ENCODE results near the gene BAG5.
"Not testable (repeated sequence)": the region's sequence is repeated elsewhere in the genome, so short reads cannot be mapped to it uniquely, and the experiment has no call there.

The BAG5 gene, protein sequence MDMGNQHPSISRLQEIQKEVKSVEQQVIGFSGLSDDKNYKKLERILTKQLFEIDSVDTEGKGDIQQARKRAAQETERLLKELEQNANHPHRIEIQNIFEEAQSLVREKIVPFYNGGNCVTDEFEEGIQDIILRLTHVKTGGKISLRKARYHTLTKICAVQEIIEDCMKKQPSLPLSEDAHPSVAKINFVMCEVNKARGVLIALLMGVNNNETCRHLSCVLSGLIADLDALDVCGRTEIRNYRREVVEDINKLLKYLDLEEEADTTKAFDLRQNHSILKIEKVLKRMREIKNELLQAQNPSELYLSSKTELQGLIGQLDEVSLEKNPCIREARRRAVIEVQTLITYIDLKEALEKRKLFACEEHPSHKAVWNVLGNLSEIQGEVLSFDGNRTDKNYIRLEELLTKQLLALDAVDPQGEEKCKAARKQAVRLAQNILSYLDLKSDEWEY

DNA sequence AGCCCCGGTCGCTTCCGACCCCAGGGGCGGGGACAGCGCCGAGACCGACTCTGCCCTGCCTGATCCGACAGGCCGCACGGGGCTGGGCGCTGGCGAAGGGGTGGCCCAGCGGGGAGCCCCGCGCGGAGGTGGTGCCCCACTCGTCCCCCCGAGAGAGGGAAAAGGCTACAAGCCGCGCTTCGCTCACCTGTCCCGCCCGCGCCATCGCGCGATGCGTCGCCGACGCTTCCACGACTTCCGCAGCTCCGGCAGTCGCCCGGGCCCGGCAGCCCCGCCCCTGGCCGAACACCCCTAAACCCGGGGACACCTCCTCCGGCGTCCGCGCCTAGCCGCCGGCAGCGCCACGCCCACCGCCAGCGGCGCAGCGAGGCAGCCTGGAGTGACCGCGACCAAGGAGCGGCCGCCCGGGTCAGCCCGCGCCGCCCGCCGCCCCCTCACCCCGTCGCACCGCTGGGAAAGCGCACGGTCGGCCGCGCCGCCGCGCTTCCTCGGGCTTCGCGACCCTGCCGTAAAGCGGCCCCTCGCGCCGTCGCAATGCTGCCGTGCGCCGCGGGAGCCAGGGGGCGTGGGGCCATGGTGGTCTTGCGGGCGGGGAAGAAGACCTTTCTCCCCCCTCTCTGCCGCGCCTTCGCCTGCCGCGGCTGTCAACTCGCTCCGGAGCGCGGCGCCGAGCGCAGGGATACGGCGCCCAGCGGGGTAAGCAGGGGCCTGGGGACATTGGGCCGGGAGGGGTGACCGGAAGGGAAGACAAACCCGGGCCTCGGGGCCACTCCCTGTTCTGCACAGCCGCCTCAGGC lies at the start of gene BAG5, which contains the start of gene COA8:
Gene BAG5, minus strand, starts transcription at position 229 of the 797 bp plus-strand sequence. CDS start 1,493 bp downstream, outside the sequence.
Gene COA8, plus strand, starts transcription at position 532 of the 797 bp plus-strand sequence. Its CDS starts 42 bp downstream, at position 574.
- DNase-seq: peak; percentile 72 to 82

DNA sequence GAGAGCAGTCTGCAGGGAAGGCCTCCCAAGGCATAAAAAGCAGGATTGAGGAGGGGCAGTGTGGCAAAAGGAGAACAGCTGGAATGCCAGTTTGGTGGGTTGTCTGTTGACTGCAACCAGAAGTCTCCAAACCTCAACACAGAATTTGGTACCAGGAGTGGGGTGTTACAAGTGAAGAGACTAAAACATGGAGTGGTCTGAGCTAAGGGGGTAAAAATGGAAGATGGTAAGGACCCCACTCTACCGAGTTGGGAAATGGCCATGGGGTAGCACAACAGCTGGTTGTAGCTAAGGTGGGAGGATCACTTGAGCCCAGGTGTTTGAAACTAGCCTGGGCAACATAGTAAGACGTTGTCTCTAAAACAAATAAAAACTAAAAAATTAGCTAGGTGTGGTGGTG lies 48.8 kb upstream of the BAG5 start:
- DNase-seq: no peak

DNA sequence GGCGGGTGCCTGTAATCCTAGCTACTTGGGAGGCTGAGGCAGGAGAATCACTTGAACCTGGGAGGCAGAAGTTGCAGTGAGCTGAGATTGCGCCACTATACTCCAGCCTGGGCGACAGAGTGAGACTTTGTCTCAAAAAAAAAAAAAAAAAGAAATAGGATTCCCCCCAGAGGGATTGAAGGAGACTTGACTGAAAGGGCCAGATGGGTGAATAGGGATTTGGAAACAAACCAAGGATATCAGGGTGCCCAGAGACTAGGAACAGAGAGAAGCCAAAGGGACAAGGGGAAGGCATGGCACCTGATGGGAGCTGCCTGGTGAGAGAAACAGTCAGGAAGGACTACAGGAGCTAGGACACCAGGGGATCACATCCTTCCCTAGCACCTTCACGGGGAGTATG lies 46.6 kb upstream of the BAG5 start:
- not testable (repeated sequence) for DNase-seq

- no peak for DNase-seq
Measured at GRCh38 chr14:103607822-103608221, 45.4 kb upstream of the BAG5 start.

- no peak for DNase-seq
Measured at GRCh38 chr14:103606963-103607668, 44.7 kb upstream of the BAG5 start.

- DNase-seq: no peak
Measured at GRCh38 chr14:103604620-103605019, 42.2 kb upstream of the BAG5 start.

GRCh38 chr14:103600503-103600902 lies 38.0 kb upstream of the BAG5 start:
- DNase-seq: no peak

- DNase-seq: no peak
Measured at GRCh38 chr14:103597623-103598377, 35.3 kb upstream of the BAG5 start.

DNA sequence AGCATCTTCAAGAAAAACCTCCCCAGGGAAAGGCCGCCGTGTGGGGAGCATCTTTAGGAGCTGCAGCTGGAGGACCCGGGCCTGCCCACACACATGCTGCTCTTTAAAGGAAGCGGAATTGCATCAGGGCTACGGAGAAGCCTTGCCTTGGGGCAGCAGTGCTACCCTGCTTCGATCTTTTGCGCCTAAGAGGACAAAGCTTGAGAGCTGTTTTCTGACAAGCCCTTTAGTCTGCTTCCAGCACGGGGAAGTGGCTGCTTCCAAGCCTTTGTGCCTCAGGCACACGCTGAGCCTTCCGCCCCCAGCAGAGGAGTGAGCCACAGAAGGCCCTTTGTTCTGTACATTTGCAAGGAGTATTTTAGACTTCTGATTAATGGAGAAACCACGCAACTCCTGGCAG lies 31.8 kb upstream of the BAG5 start:
- DNase-seq: no peak

- DNase-seq: no peak
Measured at GRCh38 chr14:103593577-103593976, 31.1 kb upstream of the BAG5 start.

- DNase-seq: no peak
Measured at GRCh38 chr14:103584326-103584915, 22.0 kb upstream of the BAG5 start.

DNA sequence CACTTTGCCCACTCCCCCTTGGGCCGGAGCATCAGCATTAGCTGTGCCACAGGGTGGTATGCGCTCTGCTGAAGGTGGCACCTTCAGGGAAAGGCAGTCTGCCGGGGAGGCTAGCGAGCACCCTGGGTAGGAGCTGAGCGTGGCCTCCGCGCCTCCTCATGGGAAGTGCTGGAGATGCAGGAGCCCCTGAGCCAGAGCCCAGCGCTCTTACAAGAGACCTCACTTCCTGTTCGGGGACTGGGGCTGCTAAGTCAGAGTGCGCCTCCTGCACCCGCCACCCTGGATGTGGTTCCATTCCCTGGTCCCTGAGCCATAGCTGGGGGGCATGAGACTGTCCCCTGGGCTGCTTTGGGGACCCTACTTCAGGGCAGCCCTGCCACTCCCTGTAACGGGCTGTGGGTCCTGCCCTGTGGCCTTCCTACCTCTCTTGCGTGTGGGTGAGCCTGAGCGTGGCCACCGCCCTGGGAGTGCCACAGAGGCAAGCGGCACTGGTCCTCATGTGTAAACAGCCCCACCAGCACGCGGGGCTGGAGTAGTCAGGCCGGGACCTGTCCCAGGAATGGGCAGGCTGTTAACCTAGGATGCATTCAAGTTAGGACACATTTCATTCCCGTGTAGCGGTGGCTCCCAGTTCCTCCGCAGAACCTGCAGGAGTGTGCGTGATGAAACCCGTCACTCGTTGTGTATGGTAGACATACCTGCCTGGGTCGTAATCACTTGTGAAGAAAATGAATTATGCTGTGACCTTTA lies 19.7 kb upstream of the BAG5 start:
- no peak for DNase-seq

GRCh38 chr14:103581206-103581605 lies 18.7 kb upstream of the BAG5 start:
- no peak for DNase-seq

GRCh38 chr14:103578401-103579075 lies 16.1 kb upstream of the BAG5 start:
- DNase-seq: no peak

DNA sequence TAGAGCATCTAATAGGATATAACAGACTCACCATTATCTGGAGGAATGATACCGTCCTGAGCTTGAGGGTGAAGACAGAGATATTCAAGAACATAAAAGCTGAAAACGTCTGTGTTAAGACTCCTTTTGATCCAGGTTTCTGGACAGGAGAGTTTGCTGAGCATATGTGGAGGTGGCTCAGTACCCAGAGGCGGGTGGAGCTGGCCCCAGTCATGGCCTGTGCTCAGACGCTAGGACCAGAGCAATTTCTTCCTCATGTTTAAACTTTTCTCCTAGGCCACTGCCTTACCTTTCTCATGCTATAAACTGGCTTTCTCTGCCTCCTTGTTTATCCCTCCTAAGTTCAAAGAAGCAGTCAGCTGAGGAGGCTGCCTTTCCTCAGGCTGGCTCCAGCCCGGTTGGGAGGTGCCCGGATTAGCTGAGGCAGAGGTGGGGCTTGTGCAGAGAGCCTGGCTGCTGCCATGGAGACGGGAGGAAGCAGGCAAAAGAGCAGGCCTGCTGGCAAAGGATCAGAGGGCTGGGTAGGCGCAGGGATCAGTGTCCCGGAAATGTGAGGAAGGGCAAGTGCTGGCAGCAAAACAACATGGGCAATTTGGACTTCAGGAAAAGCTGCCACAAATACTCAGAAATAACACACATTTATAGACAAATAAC lies 14.0 kb upstream of the BAG5 start:
- peak; percentile 11 to 79 for DNase-seq

GRCh38 chr14:103574707-103575285 lies 12.3 kb upstream of the BAG5 start:
- DNase-seq: no peak

DNA sequence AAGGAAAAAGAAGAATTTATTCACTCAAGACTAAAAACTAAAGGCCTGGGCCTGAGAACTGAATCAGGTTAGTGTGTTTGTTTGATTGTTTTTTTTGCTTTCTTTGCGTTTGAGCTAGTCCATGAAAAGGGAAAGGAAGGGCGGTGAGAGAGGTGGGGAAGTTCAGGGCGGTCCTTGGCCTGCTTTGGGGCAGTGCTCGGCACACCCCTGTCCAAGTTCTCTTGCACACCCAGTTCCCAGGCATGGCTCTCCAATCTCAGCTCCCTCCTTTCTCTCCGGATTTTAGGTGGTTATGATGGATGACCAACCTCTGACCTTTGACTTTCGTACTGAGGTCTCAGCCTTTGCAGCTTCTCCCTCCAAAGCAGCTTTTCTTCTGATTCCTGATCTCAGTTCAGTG lies 11.6 kb upstream of the BAG5 start:
- no peak for DNase-seq

DNA sequence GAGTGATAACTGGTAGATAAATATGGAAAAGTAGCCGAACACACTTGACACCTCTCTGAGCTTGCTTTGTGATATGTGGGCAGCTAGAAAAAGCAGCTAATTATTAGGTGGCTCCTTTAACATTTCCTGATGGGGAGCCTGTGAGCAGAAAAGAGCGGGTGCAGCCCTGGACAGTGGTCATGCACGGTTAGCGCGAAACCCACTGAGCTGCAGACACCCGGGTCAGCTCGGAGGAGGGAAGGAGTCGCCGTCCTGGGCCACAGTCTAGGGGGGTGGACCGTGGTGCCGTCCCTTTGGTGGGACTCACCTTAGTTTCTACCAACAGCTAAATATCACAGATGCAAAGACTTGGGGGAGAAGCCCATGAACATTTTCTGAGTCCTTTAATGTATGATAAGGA lies 7.0 kb upstream of the BAG5 start:
- no peak for DNase-seq

GRCh38 chr14:103568952-103569351 lies 6.5 kb upstream of the BAG5 start:
- no peak for DNase-seq
